ENCODE measurements around the gene PLEKHF1.

GRCh38 chr19:29711584-29712132, 46.4 kb downstream of the PLEKHF1 start:
- TF ChIP-seq CTCF (conservative IDR thresholded peaks at IDR 0.05 in 1 of 2, IDR thresholded peaks at IDR 0.05 in 1 of 2; ENCODE audit: low read depth in 1 of 2, low read length in 2 of 2) (no peak), EZH2 (IDR thresholded peaks at IDR 0.05; ENCODE audit: low read length, missing control alignments) (no peak)

Measured in fibroblast of lung (primary cell).